Thyroid gland (tissue), 4 donors: ENCODE data around the gene TMEM184C. TPM values are rescaled to one million over a fixed set of nuclear protein-coding genes. Genes with fewer than 3 reads are reported as not detected.

Source experiments
- DNase-seq, 2 donors: peaks; one replicate each; pipeline ENCODE4 v3.0.0-alpha.2; 2019
- H3K27ac ChIP-seq, 3 donors: fragments of 200-600 bp; sonication (generic); 1 replicate in 2 of 3; 2 replicates in 1 of 3; pipeline ENCODE4 v1.5.1; 2016 to 2019; ENCODE audit warnings: mild to moderate bottlenecking in 1 of 3, moderate library complexity in 1 of 3
- H3K27me3 ChIP-seq: fragments of 200-600 bp; sonication (generic); one replicate; pipeline ENCODE4 v1.5.1; 2019
- H3K36me3 ChIP-seq, 2 donors: fragments of 200-600 bp; sonication (generic); one replicate each; pipeline ENCODE4 v1.5.1; 2016 to 2019
- H3K4me1 ChIP-seq, 2 donors: fragments of 200-600 bp; sonication (generic); one replicate each; pipeline ENCODE4 v1.5.1; 2017 to 2019
- H3K4me3 ChIP-seq, 3 donors: fragments of 200-600 bp; sonication (generic); replicated peaks in 1 of 3; 1 replicate in 2 of 3; 2 replicates in 1 of 3; pipeline ENCODE4 v1.5.1; 2016; ENCODE audit warnings: mild to moderate bottlenecking in 1 of 3
- H3K9me3 ChIP-seq: fragments of 200-600 bp; sonication (generic); one replicate; pipeline ENCODE4 v1.5.1; 2017
- POLR2A ChIP-seq, 2 donors: fragments of 450-650 bp; IDR thresholded peaks; one replicate each; pipeline ENCODE4 v1.6.1; 2017; ENCODE audit warnings: antibody characterized with exemption in 2 of 2, mild to moderate bottlenecking in 2 of 2, moderate library complexity in 1 of 2
- WGBS, 2 donors: methylation state at CpG; one replicate each; pipeline ENCODE4 v1.1.5; 2017; 5-methylcytosine and 5-hydroxymethylcytosine counted together
- intact Hi-C: fragments of 100-400 bp; cut with DNase I; formaldehyde crosslinking; loops from one replicate; pipeline ENCODE4 v1.15.1; 2023
- total RNA-seq, 4 donors: library from RNA; depleted of rRNA; stranded (reverse); fragments of >200 nt; gene quantifications; one replicate each; pipeline ENCODE4 v1.2.3, GENCODE V29; 2016
- TF ChIP-seq, protein P1 (sequence below), 6 experiments: fragments of 200-600 bp in 3 of 6; fragments of 450-650 bp in 3 of 6; sonication (generic) in 3 of 6; IDR thresholded peaks; one replicate each; pipeline ENCODE4 v1.5.1; 2016 to 2019; ENCODE audit warnings: antibody characterized with exemption in 6 of 6, mild to moderate bottlenecking in 2 of 6, inconsistent platforms in 1 of 6, moderate library complexity in 1 of 6

TMEM184C gene
- total RNA-seq, 4 donors from 2014 or later, result 69.6 to 98.5 (median 82.5) TPM

DNA sequence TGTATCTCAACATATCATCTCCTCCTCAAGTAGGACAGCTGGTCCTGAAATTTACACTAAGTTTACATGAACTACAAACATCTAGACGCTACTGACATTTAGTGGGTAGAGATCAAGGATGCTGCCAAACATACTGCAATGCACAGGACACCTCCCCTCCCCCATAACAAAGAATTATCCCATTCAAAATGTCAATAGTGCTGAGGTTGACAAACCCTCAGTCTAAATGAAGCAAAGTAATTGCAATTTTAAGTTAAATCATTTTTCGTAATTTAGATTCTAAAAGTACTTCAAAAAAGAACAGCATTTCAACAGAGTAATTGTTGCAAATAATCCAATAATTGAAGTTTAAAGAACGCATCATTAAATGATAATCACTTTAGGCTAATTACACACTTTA, 65.6 kb downstream of the TMEM184C start:
- Histone ChIP-seq H3K9me3 (no peaks in the 10 kb centered on the region), H3K36me3 (no peaks in the 10 kb centered on the region), H3K27me3 (no peaks in the 10 kb centered on the region), H3K4me3 (peak overlapping the region in 2 of 3 donors; percentile 65 to 76), H3K4me1 (peaks cover 8 to 14% of the 10 kb centered on the region in 2 donors), H3K27ac (peak overlapping the region; percentile 93 to 94 (median 94))
- intact Hi-C loops, result no loop called here
- 62 to 66% methylated on average over 3 of the region's 3 CpGs for WGBS, 2 donors
- TF ChIP-seq, protein P1, sequence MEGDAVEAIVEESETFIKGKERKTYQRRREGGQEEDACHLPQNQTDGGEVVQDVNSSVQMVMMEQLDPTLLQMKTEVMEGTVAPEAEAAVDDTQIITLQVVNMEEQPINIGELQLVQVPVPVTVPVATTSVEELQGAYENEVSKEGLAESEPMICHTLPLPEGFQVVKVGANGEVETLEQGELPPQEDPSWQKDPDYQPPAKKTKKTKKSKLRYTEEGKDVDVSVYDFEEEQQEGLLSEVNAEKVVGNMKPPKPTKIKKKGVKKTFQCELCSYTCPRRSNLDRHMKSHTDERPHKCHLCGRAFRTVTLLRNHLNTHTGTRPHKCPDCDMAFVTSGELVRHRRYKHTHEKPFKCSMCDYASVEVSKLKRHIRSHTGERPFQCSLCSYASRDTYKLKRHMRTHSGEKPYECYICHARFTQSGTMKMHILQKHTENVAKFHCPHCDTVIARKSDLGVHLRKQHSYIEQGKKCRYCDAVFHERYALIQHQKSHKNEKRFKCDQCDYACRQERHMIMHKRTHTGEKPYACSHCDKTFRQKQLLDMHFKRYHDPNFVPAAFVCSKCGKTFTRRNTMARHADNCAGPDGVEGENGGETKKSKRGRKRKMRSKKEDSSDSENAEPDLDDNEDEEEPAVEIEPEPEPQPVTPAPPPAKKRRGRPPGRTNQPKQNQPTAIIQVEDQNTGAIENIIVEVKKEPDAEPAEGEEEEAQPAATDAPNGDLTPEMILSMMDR (IDR thresholded peaks at IDR 0.05), result no peak
- TF ChIP-seq POLR2A (IDR thresholded peaks at IDR 0.05), result no peak
- DNase-seq, result no peak

DNA sequence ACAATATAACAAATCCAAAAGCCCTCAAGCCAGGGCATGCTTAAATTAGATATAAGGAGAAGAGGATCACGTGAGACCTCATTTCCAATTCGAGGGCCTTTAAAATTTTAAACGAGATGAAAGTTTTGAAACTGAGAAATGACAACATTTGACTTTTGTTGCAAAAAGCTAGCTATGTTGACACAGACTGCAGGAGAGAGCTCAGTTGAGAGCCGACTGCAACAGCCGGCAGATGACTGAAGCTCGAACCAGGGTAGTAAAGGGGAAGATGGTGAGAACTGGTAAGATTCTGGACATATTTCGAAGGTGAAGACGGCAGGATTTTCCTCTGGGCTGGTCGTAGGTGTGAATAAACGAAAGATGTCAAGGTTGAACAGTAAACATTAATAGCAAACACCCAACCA, 66.0 kb downstream of the TMEM184C start:
- peak overlapping the region; percentile 93 to 94 (median 94) for H3K27ac ChIP-seq
- no peaks in the 10 kb centered on the region for H3K36me3 ChIP-seq
- no peaks in the 10 kb centered on the region for H3K27me3 ChIP-seq
- DNase-seq, result peak; percentile 51 to 53
- H3K4me3 ChIP-seq, result peak overlapping the region in 2 of 3 donors; percentile 65 to 76
- H3K4me1 ChIP-seq, result peaks cover 8 to 14% of the 10 kb centered on the region in 2 donors
- H3K9me3 ChIP-seq, result no peaks in the 10 kb centered on the region
- WGBS, 2 donors, result 2% methylated on average over 10 of the region's 10 CpGs
- peak in 1 of 2 donors; percentile 53 for TF ChIP-seq POLR2A (IDR thresholded peaks at IDR 0.05)
- TF ChIP-seq, protein P1 (IDR thresholded peaks at IDR 0.05), result no peak
- intact Hi-C loops, result no loop called here

DNA sequence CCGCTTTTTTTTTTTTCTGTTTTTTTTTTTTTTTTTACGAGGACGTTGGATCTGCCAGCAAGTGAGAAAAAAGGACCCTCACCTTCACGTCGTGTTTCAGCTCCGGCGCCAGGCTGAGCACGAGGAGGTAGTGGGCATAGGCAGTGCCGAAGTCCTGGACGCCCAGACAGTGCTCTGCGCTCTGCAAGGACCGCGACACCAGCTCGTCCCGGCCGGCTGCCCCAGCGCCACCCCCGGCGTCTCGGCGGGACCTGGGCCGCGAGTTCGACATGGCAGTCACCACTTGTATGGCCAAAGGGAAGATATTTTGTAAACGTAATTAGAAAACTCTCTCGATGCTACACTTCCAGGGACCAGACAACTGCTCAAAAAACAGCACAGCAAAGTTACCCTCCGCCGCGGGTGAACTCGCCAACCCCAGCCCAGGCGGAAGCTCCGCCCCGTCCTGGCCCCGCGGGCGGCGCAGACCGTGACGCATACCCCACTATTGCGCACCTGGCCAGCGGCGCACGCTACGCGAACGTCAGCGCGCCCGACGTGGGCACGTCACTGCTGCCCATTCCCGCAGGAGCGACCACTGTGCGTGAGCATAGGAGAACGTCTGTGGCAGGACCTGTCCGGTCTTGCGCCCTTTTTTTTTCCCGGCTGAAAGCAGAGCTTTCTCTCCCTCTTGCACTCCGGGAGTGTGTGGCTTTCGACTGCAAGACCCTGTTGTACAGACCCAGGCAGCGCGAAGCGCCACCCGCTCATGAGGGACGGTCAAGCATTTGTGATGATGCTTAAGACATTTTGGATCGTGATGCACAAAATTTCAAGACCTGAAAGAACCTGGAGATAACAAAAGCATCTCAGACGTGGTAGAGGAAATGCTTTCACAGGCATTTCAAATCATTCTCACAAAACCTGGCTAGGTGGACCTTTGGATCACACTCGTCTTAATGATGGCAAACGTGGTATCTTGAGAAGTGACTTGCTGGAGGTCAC, 66.8 kb downstream of the TMEM184C start, which contains the start of gene PRMT9:
Gene PRMT9, minus strand, starts transcription at position 447 of the 984 bp plus-strand sequence. Its CDS starts 176 bp downstream, at position 271.
- peak within 1 kb of the TSS; percentile 13 to 76 (median 65) for H3K4me3 ChIP-seq
- H3K36me3 ChIP-seq, result no peaks in the 10 kb centered on the region
- H3K27ac ChIP-seq, result peak within 1 kb of the TSS; percentile 93 to 94 (median 94)
- H3K4me1 ChIP-seq, result peaks cover 8 to 14% of the 10 kb centered on the region in 2 donors
- intact Hi-C loops, result no loop called here
- DNase-seq, result peak; percentile 87 to 89
- TF ChIP-seq, protein P1 (IDR thresholded peaks at IDR 0.05), result no peak
- peak; percentile 73 to 97 for TF ChIP-seq POLR2A (IDR thresholded peaks at IDR 0.05)
- 0 to 2% methylated on average over 48 to 56 of the region's 69 CpGs for WGBS, 2 donors
- no peaks in the 10 kb centered on the region for H3K9me3 ChIP-seq
- no peaks in the 10 kb centered on the region for H3K27me3 ChIP-seq

DNA sequence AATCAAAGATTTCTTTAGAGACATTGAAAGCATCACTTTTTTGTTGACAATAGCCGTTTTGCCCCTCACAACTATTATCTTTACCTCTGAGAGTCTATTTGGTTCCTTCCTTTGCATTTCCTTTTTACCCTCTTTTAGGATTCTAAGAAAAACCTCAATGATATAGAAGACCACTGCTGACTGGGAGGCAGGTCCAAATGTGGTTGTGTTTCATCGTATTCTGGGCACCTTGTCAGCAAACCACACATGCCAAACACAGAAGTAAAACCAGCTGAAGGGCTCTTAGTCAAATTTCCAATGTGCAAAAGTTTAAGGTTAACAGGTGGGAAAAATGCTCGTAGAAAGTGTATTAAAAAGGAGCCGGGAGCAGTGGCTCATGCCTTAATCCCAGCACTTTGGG, 71.9 kb downstream of the TMEM184C start:
- TF ChIP-seq, protein P1 (IDR thresholded peaks at IDR 0.05), result no peak
- 62 to 83% methylated on average over 4 of the region's 4 CpGs for WGBS, 2 donors
- H3K36me3 ChIP-seq, result no peaks in the 10 kb centered on the region
- no peak for DNase-seq
- no peak overlapping the region for H3K4me3 ChIP-seq
- intact Hi-C loops, result no loop called here
- H3K27me3 ChIP-seq, result no peaks in the 10 kb centered on the region
- H3K4me1 ChIP-seq, result no peaks in the 10 kb centered on the region
- no peak overlapping the region for H3K27ac ChIP-seq
- no peaks in the 10 kb centered on the region for H3K9me3 ChIP-seq

DNA sequence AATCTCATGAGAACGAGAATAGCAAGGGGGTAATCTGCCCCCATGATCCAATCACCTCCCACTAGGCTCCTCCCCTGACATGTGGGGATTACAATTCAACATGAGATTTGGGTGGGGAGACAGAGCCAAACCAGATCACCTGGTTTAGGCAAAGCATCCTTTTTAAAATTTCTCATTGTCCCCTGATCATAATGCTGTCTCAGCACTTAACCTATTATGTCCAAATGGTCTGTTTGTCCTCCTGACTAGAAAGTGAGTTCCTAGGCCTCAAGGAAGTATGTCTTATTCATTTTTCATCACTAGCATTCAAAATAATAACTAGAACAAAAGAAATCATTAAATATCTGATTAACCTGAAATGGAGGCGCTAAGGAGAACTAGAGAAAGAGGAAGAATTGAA, 74.6 kb downstream of the TMEM184C start:
- Histone ChIP-seq H3K27ac (no peak overlapping the region), H3K9me3 (no peaks in the 10 kb centered on the region), H3K36me3 (no peaks in the 10 kb centered on the region), H3K4me3 (no peak overlapping the region), H3K4me1 (no peaks in the 10 kb centered on the region), H3K27me3 (no peaks in the 10 kb centered on the region)
- WGBS, 2 donors, result 84 to 85% methylated on average over 2 of the region's 2 CpGs
- TF ChIP-seq POLR2A (IDR thresholded peaks at IDR 0.05), result no peak
- TF ChIP-seq, protein P1 (IDR thresholded peaks at IDR 0.05), result no peak
- intact Hi-C loops, result no loop called here
- DNase-seq, result no peak
